AG08396 (cell line): ENCODE measurements around the gene STPG2.

Experiments
- DNase-seq: peaks from one replicate; pipeline ENCODE4 v3.0.0; 2012; ENCODE audit warnings: low spot score, mixed read lengths

Gene STPG2

GRCh38 chr4:97812768-97813167 is 330.5 kb downstream of the STPG2 start:
- DNase-seq, result no peak

GRCh38 chr4:97786306-97786920 is 356.9 kb downstream of the STPG2 start:
- DNase-seq, result no peak

- DNase-seq, result no peak
Measured at GRCh38 chr4:97778174-97778573, 365.1 kb downstream of the STPG2 start.

- DNase-seq, result no peak
Measured at GRCh38 chr4:97774347-97774989, 368.8 kb downstream of the STPG2 start.

- no peak for DNase-seq
Measured at GRCh38 chr4:97770222-97770621, 373.1 kb downstream of the STPG2 start.

GRCh38 chr4:97762115-97762512 is 381.2 kb downstream of the STPG2 start:
- no peak for DNase-seq

- DNase-seq, result no peak
Measured at GRCh38 chr4:97761445-97762114, 381.7 kb downstream of the STPG2 start.

- no peak for DNase-seq
Measured at GRCh38 chr4:97759785-97760184, 383.5 kb downstream of the STPG2 start.

GRCh38 chr4:97752599-97752998 is 390.7 kb downstream of the STPG2 start:
- DNase-seq, result no peak

GRCh38 chr4:97747945-97748344 is 395.3 kb downstream of the STPG2 start:
- no peak for DNase-seq

- no peak for DNase-seq
Measured at GRCh38 chr4:97720869-97721432, 422.3 kb downstream of the STPG2 start.

- DNase-seq, result no peak
Measured at GRCh38 chr4:97691111-97691605, 452.1 kb downstream of the STPG2 start.

GRCh38 chr4:97670703-97671269 is 472.5 kb downstream of the STPG2 start:
- DNase-seq, result no peak

- DNase-seq, result no peak
Measured at GRCh38 chr4:97665553-97665952, 477.7 kb downstream of the STPG2 start.

- DNase-seq, result no peak
Measured at GRCh38 chr4:97664741-97665140, 478.5 kb downstream of the STPG2 start.

- no peak for DNase-seq
Measured at GRCh38 chr4:97662133-97662532, 481.1 kb downstream of the STPG2 start.

- DNase-seq, result no peak
Measured at GRCh38 chr4:97656044-97656720, 487.1 kb downstream of the STPG2 start.

- DNase-seq, result no peak
Measured at GRCh38 chr4:97653701-97654100, 489.6 kb downstream of the STPG2 start.

- no peak for DNase-seq
Measured at GRCh38 chr4:97646997-97647396, 496.3 kb downstream of the STPG2 start.

- DNase-seq, result no peak
Measured at GRCh38 chr4:97645071-97645821, 498.0 kb downstream of the STPG2 start.

GRCh38 chr4:97643179-97643578 is 500.1 kb downstream of the STPG2 start:
- no peak for DNase-seq
